Prostate gland (tissue), 2 donors: ENCODE data around the gene TMEM161B.

Source experiments
- POLR2AphosphoS5 ChIP-seq: sonication (generic); formaldehyde crosslinking; IDR thresholded peaks from one replicate; pipeline ENCODE4 v1.6.1; 2017; ENCODE audit warnings: antibody characterized with exemption
- TF ChIP-seq, protein P1 (sequence below), 4 experiments: fragments of 200-600 bp in 2 of 4; fragments of 450-650 bp in 2 of 4; sonication (generic) in 2 of 4; IDR thresholded peaks; 1 replicate in 3 of 4; 2 replicates in 1 of 4; pipeline ENCODE4 v1.5.1; 2016 to 2019; ENCODE audit warnings: antibody characterized with exemption in 4 of 4, mild to moderate bottlenecking in 2 of 4, moderate library complexity in 2 of 4

GRCh38 chr5:88235828-88236227 lies 32.8 kb downstream of the TMEM161B start:
- TF ChIP-seq, protein P1, sequence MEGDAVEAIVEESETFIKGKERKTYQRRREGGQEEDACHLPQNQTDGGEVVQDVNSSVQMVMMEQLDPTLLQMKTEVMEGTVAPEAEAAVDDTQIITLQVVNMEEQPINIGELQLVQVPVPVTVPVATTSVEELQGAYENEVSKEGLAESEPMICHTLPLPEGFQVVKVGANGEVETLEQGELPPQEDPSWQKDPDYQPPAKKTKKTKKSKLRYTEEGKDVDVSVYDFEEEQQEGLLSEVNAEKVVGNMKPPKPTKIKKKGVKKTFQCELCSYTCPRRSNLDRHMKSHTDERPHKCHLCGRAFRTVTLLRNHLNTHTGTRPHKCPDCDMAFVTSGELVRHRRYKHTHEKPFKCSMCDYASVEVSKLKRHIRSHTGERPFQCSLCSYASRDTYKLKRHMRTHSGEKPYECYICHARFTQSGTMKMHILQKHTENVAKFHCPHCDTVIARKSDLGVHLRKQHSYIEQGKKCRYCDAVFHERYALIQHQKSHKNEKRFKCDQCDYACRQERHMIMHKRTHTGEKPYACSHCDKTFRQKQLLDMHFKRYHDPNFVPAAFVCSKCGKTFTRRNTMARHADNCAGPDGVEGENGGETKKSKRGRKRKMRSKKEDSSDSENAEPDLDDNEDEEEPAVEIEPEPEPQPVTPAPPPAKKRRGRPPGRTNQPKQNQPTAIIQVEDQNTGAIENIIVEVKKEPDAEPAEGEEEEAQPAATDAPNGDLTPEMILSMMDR (IDR thresholded peaks at IDR 0.05), result no peak
- no peak for TF ChIP-seq POLR2AphosphoS5
